ENCODE results near the gene MYO3B. TPM values are rescaled to one million over a fixed set of nuclear protein-coding genes. Genes with fewer than 3 reads are reported as not detected.

MYO3B gene
- total RNA-seq, 1 donor from 2014 or later = not detected

GRCh38 chr2:170362871-170363631, 185.1 kb downstream of the MYO3B start:
- ATAC-seq = no peak
- H3K27me3 ChIP-seq (ENCODE audit: low read depth) = peaks cover 24% of the 10 kb centered on the region
- no peaks in the 10 kb centered on the region for H3K36me3 ChIP-seq
- H3K9me3 ChIP-seq = no peaks in the 10 kb centered on the region
- H3K27ac ChIP-seq = no peak overlapping the region
- TF ChIP-seq CTCF (IDR thresholded peaks at IDR 0.05) = no peak
- DNase-seq = no peak
- no peaks in the 10 kb centered on the region for H3K4me1 ChIP-seq
- intact Hi-C loops (cut with DNase I) = no loop called here
- H3K4me3 ChIP-seq = no peak overlapping the region

DNA sequence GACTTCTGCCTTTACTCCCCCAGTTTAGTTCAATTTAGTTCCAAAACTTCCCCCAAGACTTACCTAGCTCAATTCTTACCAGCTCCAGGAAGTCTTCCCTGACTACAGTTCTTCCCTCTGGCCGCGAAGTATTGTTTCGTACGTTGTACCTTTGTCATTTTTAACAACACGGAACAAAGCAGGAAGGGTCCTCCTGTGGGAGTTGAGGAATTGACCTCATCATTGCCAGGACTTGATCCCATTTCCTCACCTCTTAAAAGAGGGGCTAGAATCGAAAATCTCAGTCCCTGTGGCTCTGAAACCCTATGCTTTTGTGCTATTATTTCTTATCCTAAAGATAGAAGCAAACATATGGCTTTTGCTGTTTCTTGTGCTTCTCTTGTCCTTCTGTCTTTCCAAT, 187.1 kb downstream of the MYO3B start:
- intact Hi-C loops (cut with DNase I) = no loop called here
- peaks cover 36% of the 10 kb centered on the region for H3K27me3 ChIP-seq (ENCODE audit: low read depth)
- no peaks in the 10 kb centered on the region for H3K4me1 ChIP-seq
- ATAC-seq = no peak
- no peaks in the 10 kb centered on the region for H3K36me3 ChIP-seq
- DNase-seq = no peak
- H3K27ac ChIP-seq = no peak overlapping the region
- no peaks in the 10 kb centered on the region for H3K9me3 ChIP-seq
- no peak for TF ChIP-seq CTCF (IDR thresholded peaks at IDR 0.05)
- no peak overlapping the region for H3K4me3 ChIP-seq

DNA sequence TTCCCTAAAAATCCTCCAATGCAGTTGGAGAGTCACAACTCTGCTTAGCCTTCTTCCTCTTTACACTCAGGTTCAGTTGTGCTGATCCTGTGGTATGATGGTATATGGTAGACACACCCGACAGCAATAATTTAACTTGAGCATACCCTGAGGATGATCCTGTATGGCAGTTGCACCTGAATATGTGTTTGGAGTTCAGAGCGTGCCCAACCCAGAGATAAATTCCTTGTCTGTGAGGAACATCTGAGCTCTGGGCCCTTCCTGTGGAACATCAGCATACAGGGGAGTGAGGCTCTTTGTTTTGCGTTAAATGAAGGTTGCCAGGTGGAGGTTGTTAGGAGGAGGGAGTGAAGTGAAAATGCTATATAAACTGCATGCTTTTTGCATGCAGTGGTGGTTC, 187.7 kb downstream of the MYO3B start:
- H3K27me3 ChIP-seq (ENCODE audit: low read depth) = peaks cover 37% of the 10 kb centered on the region
- intact Hi-C loops (cut with DNase I) = no loop called here
- no peak overlapping the region for H3K27ac ChIP-seq
- no peak for TF ChIP-seq CTCF (IDR thresholded peaks at IDR 0.05)
- H3K4me3 ChIP-seq = no peak overlapping the region
- DNase-seq (no peak), ATAC-seq (no peak)
- no peaks in the 10 kb centered on the region for H3K36me3 ChIP-seq
- H3K4me1 ChIP-seq = no peaks in the 10 kb centered on the region
- H3K9me3 ChIP-seq = no peaks in the 10 kb centered on the region

GRCh38 chr2:170368370-170368769, 190.4 kb downstream of the MYO3B start:
- ATAC-seq = no peak
- peaks cover 41% of the 10 kb centered on the region for H3K27me3 ChIP-seq (ENCODE audit: low read depth)
- TF ChIP-seq CTCF (IDR thresholded peaks at IDR 0.05) = no peak
- no peaks in the 10 kb centered on the region for H3K36me3 ChIP-seq
- no peak overlapping the region for H3K27ac ChIP-seq
- intact Hi-C loops (cut with DNase I) = no loop called here
- no peak overlapping the region for H3K4me3 ChIP-seq
- no peaks in the 10 kb centered on the region for H3K9me3 ChIP-seq
- H3K4me1 ChIP-seq = no peaks in the 10 kb centered on the region
- DNase-seq = no peak

GRCh38 chr2:170369228-170369627, 191.3 kb downstream of the MYO3B start:
- no peak for TF ChIP-seq CTCF (IDR thresholded peaks at IDR 0.05)
- ATAC-seq (no peak), DNase-seq (no peak)
- no peak overlapping the region for H3K4me3 ChIP-seq
- intact Hi-C loops (cut with DNase I) = no loop called here
- H3K36me3 ChIP-seq = no peaks in the 10 kb centered on the region
- H3K4me1 ChIP-seq = no peaks in the 10 kb centered on the region
- H3K9me3 ChIP-seq = no peaks in the 10 kb centered on the region
- no peak overlapping the region for H3K27ac ChIP-seq
- peaks cover 42% of the 10 kb centered on the region for H3K27me3 ChIP-seq (ENCODE audit: low read depth)

Data from lower lobe of right lung (tissue), 2 donors.